ENCODE results near the gene SLC26A9.
"Not testable (repeated sequence)": the region's sequence is repeated elsewhere in the genome, so short reads cannot be mapped to it uniquely, and the experiment has no call there.

SLC26A9 gene

DNA sequence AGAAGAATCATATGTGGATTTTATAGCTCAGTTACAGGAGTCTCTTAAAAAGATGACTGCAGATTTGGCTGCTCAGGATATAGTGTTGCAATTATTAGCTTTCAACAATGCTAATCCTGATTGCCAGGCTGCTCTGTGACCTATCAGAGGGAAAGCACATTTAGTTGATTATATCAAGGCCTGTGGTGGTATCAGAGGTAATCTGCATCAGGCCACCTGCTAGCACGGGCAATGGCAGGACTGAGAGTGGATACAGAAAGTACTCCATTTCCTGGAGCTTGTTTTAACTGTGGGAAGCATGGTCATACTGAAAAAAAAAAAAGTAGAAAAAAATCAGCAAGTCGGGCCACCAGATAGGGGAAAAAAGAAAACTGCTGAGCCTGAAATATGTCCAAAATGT lies 51.1 kb downstream of the SLC26A9 start:
- not testable (repeated sequence) for DNase-seq (ENCODE audit: low read depth in 2 of 2)

DNA sequence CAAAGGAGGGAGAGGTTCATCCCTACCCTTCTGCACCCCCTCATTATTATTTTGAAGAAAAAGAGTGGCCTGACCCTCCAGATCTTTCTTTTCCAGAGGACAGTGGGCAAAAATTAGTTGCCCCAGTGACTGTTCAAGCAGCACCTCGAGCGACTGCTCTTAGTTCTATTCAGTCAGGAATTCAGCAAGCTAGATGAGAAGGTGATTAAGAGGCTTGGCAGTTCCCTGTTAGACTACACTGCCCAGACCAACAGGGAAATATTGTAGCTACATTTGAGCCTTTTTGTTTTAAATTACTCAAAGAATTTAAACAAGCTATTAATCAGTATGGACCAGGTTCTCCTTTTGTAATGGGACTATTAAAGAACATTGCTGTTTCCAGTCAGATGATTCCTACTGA lies 51.8 kb downstream of the SLC26A9 start:
- DNase-seq (ENCODE audit: low read depth in 2 of 2), result not testable (repeated sequence)

DNA sequence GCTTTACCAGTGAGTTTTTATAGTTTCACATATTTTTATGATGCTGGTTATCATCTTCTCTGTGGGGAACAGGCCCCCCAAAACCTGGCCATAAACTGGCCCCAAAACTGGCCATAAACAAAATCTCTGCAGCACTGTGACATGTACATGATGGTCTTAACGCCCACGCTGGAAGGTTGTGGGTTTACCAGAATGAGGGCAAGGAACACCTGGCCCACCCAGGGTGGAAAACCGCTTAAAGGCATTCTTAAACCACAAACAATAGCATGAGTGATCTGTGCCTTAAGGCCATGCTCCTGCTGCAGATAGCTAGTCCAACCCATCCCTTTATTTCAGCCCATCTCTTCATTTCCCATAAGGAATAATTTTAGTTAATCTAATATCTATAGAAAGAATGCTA lies 52.6 kb downstream of the SLC26A9 start:
- DNase-seq (ENCODE audit: low read depth in 2 of 2), result not testable (repeated sequence)

DNA sequence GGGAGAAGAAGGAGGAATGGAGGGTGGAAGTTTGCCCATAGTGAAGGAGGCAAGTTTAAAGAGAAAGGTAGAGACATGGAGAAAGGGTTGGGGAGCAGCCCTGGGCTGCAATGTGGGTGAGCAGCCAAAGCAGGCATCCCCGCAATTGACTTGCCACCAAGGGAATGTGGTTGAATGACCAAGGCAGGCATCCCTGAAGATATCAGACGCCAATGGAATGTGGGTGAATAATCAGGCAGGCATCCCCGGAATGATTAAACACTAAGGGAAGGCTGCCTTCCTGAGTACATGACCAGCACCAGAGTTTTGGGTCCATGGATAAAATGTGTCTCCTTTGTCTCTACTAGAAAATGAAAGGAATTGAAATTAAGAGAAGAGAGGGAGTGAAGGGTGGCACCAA lies 53.5 kb downstream of the SLC26A9 start:
- not testable (repeated sequence) for DNase-seq (ENCODE audit: low read depth in 2 of 2)

DNA sequence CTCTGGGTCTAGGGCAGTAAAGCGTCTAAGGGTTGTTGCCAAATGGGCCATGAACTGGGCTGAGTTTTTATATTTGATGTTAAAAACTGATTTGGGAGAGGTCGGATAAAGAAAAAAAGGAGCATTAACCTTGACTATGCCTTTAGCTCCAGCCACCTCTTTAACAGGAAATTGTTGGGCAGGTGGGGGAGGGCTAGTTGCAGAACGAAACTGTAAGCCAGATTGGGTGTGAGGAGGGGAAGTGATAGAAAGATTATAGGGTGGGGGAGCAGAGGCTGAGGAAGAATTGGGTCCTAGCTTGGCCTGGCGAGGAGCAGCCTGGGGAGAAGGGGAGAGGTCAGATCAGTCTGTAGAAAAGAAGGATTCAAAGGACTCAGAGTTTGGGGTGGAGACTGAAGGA lies 54.2 kb downstream of the SLC26A9 start:
- DNase-seq (ENCODE audit: low read depth in 2 of 2), result not testable (repeated sequence)

DNA sequence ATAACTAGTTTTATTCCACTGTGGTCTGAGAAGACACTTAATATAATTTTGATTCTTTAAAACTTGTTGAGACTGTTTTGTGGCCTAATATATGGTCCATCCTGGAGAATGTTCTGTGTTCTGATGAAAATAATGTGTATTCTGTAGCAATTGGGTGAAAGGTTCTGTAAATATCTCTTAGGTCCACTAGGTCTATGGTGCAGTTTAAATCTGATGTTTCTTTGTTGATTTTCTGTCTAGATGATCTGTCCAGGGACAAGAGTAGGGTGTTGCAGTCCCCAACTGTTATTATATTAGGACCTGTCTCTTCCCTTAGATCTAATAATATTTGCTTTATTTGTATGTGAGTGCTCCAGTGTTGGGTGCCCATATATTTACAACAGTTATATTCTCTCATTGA lies 59.5 kb downstream of the SLC26A9 start:
- no peak for DNase-seq (ENCODE audit: low read depth in 2 of 2)

DNA sequence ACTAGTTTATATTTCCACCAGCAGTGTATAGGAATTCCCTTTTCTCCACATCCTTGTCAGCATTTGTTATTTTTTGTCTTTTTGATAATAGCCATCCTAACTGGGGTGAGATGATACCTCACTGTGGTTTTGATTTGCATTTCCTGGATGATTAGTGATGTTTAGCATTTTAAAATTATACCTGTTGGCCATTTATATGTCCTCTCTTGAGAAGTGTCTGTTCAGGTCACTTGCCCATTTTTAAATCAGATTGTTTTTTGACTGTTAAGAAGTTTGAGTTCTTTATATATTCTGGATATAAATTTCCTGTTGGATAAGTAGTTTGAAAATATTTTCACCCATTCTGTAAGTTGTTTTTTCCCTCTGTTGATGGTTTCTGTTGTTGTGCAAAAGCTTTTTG lies 62.3 kb downstream of the SLC26A9 start:
- no peak for DNase-seq (ENCODE audit: low read depth in 2 of 2)

DNA sequence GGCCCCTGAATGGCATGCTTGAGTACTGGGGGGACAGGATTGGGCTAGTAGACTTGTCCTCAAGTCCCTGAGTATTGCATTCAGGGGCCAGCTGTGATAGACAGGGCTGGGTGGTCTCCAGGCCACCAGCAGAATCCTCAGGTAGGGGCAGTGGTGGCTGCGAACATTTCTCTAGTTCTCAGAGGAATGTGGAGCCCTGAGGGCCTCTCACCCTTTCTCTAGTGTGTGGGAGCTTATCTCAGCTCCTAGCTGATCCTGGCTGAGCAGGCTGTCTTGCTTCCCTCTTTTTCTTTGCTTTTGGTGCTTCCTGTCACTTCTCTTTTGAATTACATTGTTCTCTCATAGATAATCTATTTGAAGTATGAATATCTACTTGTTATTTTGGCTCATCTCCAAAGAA lies 63.3 kb downstream of the SLC26A9 start:
- DNase-seq (ENCODE audit: low read depth in 2 of 2), result no peak

DNA sequence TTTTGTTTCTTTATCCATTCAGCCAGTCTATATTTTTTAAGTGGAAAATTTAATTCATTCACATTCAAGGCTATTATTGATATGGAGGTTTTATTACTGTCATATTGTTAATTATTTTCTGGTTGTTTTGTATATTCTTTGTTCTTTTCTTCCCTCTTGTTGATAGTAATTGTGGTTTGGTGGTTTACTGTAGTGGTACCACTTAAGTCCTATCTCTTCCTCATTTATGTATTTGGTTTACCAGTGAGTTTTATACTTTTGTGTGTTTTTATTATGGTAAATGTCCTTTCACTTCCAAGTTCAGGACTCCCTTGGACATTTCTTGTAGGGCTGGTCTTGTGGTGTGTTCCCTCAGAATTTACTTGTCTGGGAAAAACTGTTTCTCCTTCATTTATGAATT lies 65.2 kb downstream of the SLC26A9 start:
- no peak for DNase-seq (ENCODE audit: low read depth in 2 of 2)

DNA sequence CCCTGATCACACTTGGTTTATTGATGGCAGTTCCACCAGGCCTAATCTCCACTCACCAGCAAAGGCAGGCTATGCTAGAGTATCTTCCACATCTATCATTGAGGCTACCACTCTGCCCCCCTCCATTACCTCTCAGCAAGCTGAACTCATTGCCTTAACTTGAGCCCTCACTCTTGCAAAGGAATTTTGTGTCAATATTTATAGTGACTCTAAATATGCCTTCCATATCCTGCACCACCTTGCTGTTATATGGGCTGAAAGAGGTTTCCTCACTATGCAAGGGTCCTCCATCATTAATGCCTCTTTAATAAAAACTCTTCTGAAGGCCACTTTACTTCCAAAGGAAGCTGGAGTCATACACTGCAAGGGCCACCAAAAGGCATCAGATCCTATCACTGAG lies 70.1 kb downstream of the SLC26A9 start:
- DNase-seq (ENCODE audit: low read depth in 2 of 2), result not testable (repeated sequence)

DNA sequence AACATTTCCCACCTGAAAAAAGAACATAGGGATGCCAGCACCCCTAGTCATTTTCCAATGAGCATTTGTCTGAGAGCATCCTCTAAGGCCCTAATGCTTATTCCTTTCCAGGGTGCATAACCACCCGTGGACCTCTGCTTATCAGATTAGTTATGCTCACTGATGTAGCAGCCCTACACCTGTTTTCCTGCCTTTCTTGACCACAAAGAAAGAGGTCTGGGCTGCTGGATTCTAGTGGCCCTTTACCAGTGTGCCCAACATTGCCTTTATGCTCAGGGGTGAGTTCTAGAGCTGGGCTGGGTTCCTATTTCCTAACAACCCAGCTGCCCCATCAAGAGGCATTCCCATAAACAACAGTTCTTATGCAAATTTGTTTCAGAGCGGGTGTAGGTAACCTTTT lies 73.0 kb downstream of the SLC26A9 start:
- no peak for DNase-seq (ENCODE audit: low read depth in 2 of 2)
